HS-27A (cell line): ENCODE data around the gene NEBL.

ENCODE experiments used
- DNase-seq: peaks from one replicate; pipeline ENCODE4 v3.0.0-alpha.2; 2012; ENCODE audit warnings: low read depth, missing footprints

The NEBL gene

DNA sequence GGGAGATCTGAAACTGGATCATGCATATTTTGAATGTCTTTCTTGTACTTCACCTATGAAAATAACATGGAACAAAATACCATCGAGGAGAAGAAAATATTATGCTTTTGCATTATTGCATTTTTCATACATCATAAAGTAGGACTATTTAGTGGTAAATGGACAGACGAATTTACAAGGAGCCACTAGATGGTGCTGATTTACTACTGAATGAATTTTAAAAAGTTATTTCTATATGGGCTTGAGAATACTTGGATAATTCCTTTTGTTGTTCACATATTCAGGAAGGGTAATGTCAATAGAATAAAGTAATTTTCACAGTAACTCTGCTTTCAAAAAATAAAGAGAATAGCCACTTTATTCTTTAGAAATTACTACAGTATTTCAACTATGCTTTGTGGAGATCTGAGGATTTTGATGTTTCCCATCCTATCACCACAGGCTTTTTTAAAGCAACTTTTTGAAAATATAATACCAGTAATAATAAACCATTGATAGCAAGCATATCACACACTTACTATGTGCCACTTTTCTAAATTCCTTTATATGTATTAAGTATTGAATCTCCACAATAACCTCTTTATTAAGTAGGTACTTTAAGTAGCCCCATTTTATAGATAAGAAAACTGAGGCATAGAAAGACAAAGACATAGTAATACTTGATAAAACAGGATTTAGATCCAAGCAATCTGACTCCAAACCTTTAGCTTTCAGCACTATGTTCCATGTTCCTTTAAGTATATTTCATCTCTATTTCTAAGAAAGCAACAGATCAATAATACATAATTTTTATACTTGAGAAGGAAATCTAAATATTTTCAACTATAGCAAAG lies 38.6 kb downstream of the NEBL start:
- DNase-seq: no peak

DNA sequence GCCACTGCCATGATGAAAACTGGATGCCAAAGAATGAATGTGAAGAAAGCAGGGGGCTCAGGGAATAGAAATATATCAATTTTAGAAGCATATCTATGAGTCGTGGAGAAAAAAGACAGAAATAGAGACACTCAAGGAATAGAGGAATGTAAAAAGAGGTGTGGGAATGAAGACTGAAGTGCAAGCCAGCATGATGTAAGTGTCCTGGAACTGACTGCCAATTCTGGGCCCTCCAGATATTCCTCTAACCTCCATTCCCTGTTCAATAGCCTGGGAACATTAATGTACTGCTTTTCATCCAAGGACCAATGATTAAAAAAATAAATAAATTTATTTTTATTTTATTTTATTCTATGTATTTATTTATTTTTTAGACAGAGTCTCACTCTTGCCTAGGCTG lies 40.6 kb downstream of the NEBL start:
- DNase-seq: no peak

DNA sequence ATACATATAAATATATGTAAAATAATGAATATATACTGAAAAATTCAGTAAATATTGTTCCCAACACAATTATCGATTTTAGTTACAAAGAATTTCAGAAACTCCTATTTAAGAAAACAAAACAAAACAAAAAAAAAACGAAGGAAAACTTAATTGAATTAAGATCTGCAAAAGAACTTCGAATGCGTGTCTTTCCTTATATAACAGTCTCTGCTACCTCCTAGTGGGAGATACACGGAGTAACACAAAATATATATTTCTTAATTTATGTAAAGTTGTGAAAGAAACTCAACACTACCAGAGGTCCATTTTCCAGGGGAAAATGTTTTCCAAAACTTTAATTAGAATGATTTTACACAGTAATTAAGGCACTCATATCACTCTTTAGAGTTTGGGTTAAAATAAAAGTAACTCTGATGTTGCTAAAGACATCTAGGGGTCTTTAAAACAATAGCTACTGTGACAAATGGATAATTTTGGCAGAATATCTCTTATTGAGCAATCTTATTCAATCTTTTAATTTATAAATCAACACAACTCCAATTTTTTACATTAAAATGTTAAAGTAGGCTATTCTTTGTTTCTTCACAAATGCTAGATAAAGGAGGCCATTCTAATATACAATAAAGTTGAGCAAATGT lies 41.6 kb downstream of the NEBL start:
- DNase-seq: no peak

- DNase-seq: no peak
Observed at GRCh38 chr10:20853276-20853675, 43.8 kb downstream of the NEBL start.

GRCh38 chr10:20852303-20852702 lies 44.8 kb downstream of the NEBL start:
- DNase-seq: no peak

DNA sequence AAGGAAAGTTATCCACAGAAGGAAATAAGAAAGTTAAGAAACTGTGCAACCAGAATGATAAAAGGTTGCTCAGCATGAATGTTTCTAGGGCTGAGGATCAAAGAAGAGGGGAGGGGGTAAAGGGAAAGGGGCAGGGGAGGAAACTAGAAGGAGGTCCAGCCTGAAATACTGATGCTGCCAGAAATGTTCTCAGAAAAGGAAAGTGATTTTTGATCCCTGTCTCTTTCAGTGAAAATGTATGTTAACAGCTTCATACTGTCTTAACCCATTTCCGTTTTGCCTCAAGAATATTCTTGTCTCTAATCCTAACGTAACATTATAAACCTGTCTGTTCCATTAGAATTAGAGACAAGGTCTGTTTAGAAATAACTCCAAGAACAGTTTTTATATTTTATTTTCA lies 49.6 kb downstream of the NEBL start:
- no peak for DNase-seq

GRCh38 chr10:20846263-20846662 lies 50.8 kb downstream of the NEBL start:
- no peak for DNase-seq

DNA sequence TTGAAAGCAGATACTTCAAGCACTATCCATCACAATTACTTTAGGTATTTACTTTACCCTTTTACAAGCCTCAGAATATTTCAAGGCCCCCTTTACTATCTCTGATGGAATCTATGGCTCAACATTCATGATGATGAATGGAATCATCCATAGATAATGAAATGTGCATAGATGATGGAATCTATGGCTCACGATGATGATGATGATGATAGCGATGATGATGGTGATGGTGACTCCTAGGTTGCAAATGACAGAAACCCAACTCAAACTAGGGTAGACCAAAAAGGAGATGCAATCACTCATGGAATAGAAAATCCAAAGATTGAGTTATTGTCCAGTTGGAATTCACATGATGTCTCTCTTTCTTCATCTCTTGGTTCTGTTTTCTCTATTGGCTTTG lies 55.7 kb downstream of the NEBL start:
- no peak for DNase-seq

DNA sequence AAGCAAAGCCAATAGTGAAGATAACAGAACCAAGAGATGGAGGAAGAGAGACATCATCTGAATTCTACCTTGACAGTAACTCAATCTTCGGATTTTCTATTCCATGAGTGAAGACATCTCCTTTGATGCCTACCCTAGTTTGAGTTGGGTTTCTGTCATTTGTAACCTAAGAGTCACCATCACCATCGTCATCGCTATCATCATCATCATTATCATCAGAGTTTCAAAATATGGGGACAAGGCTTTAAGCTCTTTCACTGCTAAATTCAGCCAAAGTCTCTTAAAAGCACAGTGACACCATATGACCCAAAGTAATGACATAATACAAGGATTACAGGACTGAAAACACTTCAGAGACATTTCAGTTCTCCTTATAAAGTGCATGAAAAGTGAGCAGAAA lies 57.2 kb downstream of the NEBL start:
- DNase-seq: no peak

- DNase-seq: peak; percentile 34
Observed at GRCh38 chr10:20839141-20839540, 58.0 kb downstream of the NEBL start.

GRCh38 chr10:20836401-20836800 lies 60.7 kb downstream of the NEBL start:
- no peak for DNase-seq

GRCh38 chr10:20835335-20835734 lies 61.8 kb downstream of the NEBL start:
- no peak for DNase-seq

- DNase-seq: no peak
Observed at GRCh38 chr10:20834825-20835224, 62.3 kb downstream of the NEBL start.

DNA sequence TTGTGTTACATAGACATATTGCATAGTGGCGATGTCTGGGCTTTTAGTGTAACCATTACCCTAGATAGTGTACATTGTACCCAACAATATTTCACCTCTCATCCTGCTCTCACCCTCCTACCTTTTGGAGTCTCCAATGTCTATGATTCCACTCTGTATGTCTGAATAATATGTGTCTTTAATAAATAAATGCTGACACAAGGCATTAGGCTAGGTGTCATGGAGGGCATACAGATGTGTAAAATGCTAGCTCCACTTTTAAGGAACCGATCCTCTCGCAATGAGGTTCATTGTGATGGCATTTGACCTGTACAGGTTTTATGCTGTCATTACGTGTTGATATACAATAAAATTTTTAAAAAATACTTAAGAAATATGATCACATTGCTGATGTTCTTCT lies 74.3 kb downstream of the NEBL start:
- DNase-seq: no peak

DNA sequence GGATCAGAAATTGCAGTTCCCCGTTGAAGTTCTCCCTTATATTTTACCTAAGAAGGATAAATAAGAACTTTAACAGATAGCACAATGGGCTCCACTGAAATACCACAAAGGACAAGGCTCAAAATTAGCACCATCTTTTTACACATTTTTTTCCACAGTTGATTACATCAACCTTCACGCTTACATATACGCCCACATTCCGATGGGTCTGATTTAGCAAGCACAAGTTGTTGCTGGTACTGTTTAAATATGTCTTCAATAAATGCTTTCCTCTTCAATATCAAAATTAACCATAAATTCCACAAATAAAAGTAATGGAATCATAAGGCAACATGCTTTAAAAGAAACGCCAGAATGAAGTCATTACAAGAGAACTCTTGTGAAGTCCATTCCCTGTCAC lies 79.5 kb downstream of the NEBL start:
- no peak for DNase-seq

- DNase-seq: no peak
Observed at GRCh38 chr10:20817116-20817515, 80.0 kb downstream of the NEBL start.

- no peak for DNase-seq
Observed at GRCh38 chr10:20814116-20814515, 83.0 kb downstream of the NEBL start.

- DNase-seq: no peak
Observed at GRCh38 chr10:20811131-20811530, 86.0 kb downstream of the NEBL start.

DNA sequence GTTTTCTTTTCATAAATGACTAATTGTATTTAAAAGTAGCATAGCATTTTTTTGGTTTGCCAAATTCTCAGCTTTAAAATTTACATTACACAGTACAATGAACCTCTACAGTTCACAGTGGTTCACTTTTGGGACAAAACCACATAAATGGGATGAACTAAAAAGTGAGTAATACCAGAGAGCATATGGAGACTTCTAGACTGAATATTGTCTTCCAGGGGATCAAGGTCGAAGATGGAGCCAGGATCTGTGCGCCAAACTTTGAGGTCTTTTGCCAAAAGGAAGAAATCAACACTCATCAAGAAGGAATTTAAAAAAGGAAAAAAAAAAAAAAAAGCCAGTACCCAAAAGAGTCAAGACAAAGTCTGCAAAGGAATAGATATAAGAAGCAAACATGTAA lies 87.5 kb downstream of the NEBL start:
- DNase-seq: no peak

DNA sequence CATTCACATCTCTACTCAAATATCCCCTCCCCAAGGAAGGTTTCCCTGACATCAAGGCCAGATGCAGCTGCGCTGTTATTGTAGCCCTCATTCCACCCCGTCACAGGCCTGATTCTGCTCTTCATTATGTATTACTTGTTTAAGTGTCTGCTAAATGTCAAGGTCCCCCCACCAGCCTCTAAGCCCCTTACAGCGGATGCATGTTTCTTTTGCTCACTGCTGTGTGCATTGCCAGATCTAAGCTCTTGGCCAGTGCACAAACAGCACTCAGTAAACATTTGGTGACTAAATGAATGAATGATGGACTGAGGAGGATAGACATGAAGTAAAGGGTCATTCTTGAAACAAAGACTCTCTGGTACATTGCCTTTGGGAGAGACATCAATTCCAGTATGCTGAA lies 90.6 kb downstream of the NEBL start:
- no peak for DNase-seq

GRCh38 chr10:20797290-20797689 lies 99.8 kb downstream of the NEBL start:
- DNase-seq: no peak

DNA sequence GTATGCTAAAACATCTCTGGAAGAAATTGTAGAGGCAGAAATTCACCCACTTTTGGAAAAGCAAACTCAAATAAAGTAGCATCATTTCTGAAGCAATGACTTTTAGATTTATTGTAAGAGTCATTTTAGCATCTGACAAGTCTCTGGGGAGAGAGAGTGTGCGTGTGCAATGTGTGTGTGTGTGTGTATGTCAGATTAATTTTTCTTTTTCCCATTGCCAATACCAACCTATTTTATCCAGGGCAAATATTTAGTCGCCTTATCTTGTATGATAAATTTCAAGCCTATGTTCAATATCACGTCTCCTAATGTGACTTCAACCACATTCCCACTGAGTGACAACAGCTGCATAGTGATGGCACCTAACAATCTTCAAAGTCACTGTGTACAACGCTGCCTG lies 101.7 kb downstream of the NEBL start:
- no peak for DNase-seq

- DNase-seq: no peak
Observed at GRCh38 chr10:20785174-20785573, 111.9 kb downstream of the NEBL start.
